BJ (cell line): Measurements from ENCODE around the gene LINGO1. TPM values are rescaled to one million over a fixed set of nuclear protein-coding genes. Genes with fewer than 3 reads are reported as not detected.

Experiments used
- CTCF ChIA-PET: fragments of 350-600 bp; formaldehyde crosslinking; extraction: SDS; loops from one replicate; lab custom pipeline; 2021; ENCODE audit warnings: antibody characterized with exemption, inconsistent platforms; lab: Yijun Ruan, JAX
- POLR2A ChIA-PET: fragments of 300-600 bp; sonication (Branson Sonifier 250); formaldehyde crosslinking; extraction: SDS; loops from one replicate; lab custom pipeline; 2021; ENCODE audit warnings: antibody characterized with exemption; lab: Charles Lee
- DNase-seq: peaks from one replicate; pipeline ENCODE4 v3.0.0-alpha.2; 2011; ENCODE audit warnings: low read depth
- H3K27me3 ChIP-seq: 2 replicates; pipeline ENCODE4 v1.6.0; 2011; ENCODE audit warnings: low read length; ENCODE audit not compliant: control insufficient read depth, insufficient read depth
- H3K36me3 ChIP-seq: 2 replicates; pipeline ENCODE4 v1.5.1; 2011; ENCODE audit warnings: low read length; ENCODE audit not compliant: control insufficient read depth, insufficient read depth
- H3K4me3 ChIP-seq: 2 replicates; pipeline ENCODE4 v1.5.1; 2011; ENCODE audit warnings: low read depth, mild to moderate bottlenecking, control low read depth, low read length
- CTCF ChIP-seq: IDR thresholded peaks from 2 replicates; pipeline ENCODE4 v1.5.1; 2011; ENCODE audit warnings: low read depth, mild to moderate bottlenecking, control low read depth, inconsistent platforms, low read length, moderate library complexity; ENCODE audit not compliant: insufficient read depth
- polyA plus RNA-seq: library from polyadenylated mRNA; depleted of rRNA; stranded (reverse); fragments of >200 nt; gene quantifications from 2 replicates; pipeline ENCODE4 v1.2.3, GENCODE V29; 2011

LINGO1 gene
- polyA plus RNA-seq, 1 experiment = not detected

DNA sequence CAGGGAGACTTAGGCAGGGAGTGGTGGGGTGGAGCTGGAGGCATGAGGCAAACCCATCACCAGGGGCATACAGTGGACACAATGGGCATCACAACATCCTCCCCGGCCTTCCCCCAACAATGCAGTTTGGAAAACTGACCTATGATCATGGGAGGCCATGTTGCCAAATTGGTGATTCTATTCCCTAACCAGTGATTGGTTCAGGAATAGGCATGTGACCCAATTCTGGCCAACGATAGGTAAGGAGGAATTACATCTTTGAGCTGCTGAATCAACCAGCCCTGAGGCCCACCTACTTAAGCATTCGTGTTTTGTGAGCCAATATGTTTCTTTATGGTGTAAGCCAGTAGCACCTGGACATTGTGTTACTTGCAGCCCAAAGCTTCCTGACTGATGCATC is 40.0 kb downstream of the LINGO1 start:
- no peak for TF ChIP-seq CTCF
- POLR2A ChIA-PET = no interaction called here

DNA sequence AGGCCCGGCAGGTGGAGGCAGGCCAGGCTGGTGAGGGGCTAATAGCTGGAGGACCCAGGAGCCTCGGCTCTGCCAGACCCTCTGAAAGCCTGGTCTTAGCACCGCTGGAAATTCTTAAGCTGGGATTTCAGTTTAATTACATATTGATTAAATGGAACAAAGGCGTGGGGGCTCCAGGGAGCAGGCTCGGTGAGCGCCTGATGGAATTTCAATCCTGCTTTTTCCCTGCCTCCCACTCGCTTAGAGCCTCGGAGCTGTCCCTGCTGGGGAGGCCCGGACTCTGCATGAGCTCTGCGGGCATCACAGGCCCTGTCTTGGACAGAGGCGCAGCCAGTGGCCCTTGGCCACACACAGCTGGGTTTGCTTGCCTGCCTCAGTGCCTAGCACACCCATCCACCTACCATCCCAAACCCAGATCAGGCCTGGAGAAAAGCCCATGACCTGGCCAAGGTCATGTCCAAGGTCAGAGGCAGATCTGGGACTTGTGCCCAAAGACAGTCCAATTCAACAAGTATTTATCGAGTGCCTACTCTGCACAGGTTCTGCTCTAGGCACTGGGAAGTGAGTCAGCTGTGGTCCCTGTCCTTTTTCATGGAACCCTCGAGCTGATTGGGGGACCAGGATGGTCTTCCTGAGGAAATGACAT is 40.6 kb downstream of the LINGO1 start:
- Histone ChIP-seq H3K36me3 (no peaks in the 10 kb centered on the region), H3K27me3 (peaks cover 1% of the 10 kb centered on the region), H3K4me3 (no peak overlapping the region)
- CTCF ChIA-PET = interaction anchor here (0.7 to 1.2 kb wide), 2 partner anchors 16 to 25 kb away, joined by 3 read pairs; no protein-coding TSS in a partner anchor
- POLR2A ChIA-PET = no interaction called here
- no peak for TF ChIP-seq CTCF
- no peak for DNase-seq

More for the DNA sequence above, 40.0 kb downstream of the LINGO1 start:
- H3K27me3 ChIP-seq = peaks cover 1% of the 10 kb centered on the region
- H3K4me3 ChIP-seq = no peak overlapping the region
- no peak for DNase-seq
- CTCF ChIA-PET = interaction anchor here (1.2 kb wide), 1 partner anchor 15 kb away, joined by 3 read pairs; no protein-coding TSS in a partner anchor
- H3K36me3 ChIP-seq = no peaks in the 10 kb centered on the region

DNA sequence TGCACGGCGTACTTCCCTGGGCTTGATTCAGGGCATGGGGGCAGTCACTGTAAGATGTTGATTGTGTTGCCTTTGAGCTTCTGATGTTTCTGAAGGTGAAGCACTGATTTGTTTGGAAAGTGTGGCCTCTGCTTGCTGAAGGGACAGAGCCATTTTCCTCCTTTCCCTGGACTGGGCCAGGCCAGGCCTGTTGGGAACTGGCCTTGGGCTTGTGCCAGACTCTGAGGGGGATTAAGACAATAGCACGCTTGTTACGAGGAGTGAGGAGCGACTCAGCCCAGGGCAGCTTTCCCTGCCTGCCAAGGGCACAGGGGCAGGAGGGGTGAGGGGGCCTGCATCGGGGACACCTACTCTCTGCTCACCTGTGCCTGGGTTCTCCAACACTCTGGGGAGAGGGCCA is 42.9 kb downstream of the LINGO1 start:
- ChIA-PET CTCF (interaction anchor here (1.4 kb wide), 1 partner anchor 44 kb away, joined by 8 read pairs; no protein-coding TSS in a partner anchor), POLR2A (no interaction called here)
- Histone ChIP-seq H3K36me3 (no peaks in the 10 kb centered on the region), H3K4me3 (no peak overlapping the region), H3K27me3 (peaks cover 1% of the 10 kb centered on the region)
- DNase-seq = no peak
- no peak for TF ChIP-seq CTCF

- DNase-seq = no peak
- Histone ChIP-seq H3K27me3 (peaks cover 1% of the 10 kb centered on the region), H3K36me3 (no peaks in the 10 kb centered on the region), H3K4me3 (no peak overlapping the region)
- TF ChIP-seq CTCF = no peak
- ChIA-PET POLR2A (no interaction called here), CTCF (interaction anchor here (1.3 to 1.4 kb wide), 2 partner anchors 9 to 14 kb away, joined by 3 to 4 read pairs; no protein-coding TSS in a partner anchor)
Observed at GRCh38 chr15:77588126-77588525, 44.6 kb downstream of the LINGO1 start.

DNA sequence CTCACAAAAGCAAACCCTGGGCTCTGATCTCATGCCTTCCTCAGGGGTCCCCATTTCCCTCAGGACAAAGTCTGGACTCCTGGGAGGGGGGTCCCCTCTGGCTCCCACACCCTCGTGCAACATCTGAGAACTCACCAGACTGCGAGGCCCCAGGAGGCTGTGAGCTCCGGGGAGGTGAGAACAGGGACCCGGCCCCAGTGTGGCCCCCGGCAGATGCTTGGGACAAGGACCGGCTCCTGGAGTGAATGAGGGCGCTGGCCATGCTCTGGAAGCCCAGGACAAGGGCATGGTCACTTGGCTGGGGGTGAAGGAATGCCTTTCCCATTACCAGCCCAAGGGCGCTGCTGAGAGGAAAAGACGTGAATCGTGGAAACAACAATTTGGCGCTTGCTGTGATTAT is 48.0 kb downstream of the LINGO1 start:
- POLR2A ChIA-PET = no interaction called here
- TF ChIP-seq CTCF = no peak
- H3K4me3 ChIP-seq = no peak overlapping the region
- CTCF ChIA-PET = interaction anchor here (0.6 kb wide), 1 partner anchor 12 kb away, joined by 3 read pairs; no protein-coding TSS in a partner anchor
- DNase-seq = no peak
- no peaks in the 10 kb centered on the region for H3K36me3 ChIP-seq
- peaks cover 3% of the 10 kb centered on the region for H3K27me3 ChIP-seq
